Measurements from ENCODE around the gene SEPHS2.
A peak's percentile ranks its signal among the peaks of the same experiment; 100 is the strongest.
"Not testable (repeated sequence)": the region's sequence is repeated elsewhere in the genome, so short reads cannot be mapped to it uniquely, and the experiment has no call there.

SEPHS2 gene

DNA sequence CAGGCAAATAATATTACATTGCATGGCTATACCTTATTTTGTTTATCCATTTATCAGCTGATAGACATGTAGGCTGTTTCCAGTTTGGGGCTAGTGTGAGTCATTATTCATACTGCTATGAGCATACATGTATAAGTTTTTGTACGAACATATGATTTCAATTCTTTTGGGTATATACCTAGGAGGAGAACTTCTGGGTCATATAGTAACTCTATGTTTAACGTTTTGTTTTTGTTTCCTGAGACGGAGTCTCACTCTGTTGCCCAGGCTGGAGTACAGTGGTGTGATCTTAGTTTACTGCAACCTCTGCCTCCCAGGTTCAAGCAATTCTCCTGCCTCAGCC, 24.5 kb upstream of the SEPHS2 start:
- no peak overlapping the region for H3K4me3 ChIP-seq (ENCODE audit: low read depth, low read length)
- TF ChIP-seq, protein P1, sequence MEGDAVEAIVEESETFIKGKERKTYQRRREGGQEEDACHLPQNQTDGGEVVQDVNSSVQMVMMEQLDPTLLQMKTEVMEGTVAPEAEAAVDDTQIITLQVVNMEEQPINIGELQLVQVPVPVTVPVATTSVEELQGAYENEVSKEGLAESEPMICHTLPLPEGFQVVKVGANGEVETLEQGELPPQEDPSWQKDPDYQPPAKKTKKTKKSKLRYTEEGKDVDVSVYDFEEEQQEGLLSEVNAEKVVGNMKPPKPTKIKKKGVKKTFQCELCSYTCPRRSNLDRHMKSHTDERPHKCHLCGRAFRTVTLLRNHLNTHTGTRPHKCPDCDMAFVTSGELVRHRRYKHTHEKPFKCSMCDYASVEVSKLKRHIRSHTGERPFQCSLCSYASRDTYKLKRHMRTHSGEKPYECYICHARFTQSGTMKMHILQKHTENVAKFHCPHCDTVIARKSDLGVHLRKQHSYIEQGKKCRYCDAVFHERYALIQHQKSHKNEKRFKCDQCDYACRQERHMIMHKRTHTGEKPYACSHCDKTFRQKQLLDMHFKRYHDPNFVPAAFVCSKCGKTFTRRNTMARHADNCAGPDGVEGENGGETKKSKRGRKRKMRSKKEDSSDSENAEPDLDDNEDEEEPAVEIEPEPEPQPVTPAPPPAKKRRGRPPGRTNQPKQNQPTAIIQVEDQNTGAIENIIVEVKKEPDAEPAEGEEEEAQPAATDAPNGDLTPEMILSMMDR (IDR thresholded peaks at IDR 0.05; ENCODE audit: low read depth, low read length, missing control alignments), result no peak
- no peak for DNase-seq (ENCODE audit: low read depth)

DNA sequence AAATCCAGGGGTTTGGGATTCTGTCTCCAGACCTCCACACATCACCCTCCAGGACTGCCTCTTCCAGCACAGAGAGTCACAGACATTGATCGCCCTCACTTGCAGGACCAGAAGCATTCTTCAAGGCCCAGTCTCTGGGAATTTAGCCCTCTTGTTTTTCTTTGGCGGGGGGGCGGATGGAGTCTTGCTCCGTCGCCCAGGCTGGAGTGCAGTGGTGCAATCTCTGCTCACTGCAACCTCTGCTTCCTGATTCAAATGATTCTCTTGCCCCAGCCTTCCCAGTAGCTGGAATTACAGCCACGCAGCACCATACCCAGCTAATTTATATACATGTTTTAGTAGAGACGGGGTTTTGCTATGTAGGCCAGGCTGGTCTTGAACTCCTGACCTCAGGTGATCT, 18.4 kb upstream of the SEPHS2 start:
- no peak for DNase-seq (ENCODE audit: low read depth)
- TF ChIP-seq, protein P1 (IDR thresholded peaks at IDR 0.05; ENCODE audit: low read depth, low read length, missing control alignments), result no peak
- no peak overlapping the region for H3K4me3 ChIP-seq (ENCODE audit: low read depth, low read length)

DNA sequence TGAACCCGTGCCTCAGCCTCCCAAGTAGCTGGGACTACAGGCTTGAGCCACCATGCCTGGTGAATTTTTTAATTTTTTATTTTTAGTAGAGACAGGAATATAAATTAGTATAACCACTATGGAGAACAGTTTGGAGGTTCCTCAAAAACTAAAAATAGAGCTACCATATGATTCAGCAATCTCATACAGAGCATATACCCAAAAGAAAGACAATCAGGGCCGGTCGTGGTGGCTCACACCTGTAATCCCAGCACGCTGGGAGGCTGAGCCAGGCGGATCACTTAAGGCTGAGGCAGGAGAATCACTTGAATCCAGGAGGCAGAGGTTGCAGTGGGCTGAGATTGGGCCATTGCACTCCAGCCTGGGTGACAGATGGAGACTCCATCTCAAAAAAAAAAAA, 15.8 kb upstream of the SEPHS2 start:
- DNase-seq (ENCODE audit: low read depth); H3K4me3 ChIP-seq (ENCODE audit: low read depth, low read length): not testable (repeated sequence)

DNA sequence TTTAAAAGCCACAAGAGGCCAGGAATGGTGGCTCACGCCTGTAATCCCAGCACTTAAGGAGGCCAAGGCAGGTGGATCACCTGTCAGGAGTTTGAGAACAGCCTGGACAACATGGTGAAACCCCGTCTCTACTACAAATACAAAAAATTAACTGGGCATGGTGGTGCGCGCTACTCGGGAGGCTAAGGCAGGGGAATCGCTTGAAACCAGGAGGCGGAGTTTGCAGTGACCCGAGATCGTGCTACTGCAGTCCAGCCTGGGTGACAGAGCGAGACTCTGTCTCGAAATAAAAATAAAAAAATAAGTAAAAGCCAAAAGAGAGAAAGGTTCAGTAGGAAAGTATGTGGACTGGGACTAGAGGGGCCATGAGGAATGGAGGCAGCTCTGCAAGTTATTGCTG, 13.8 kb upstream of the SEPHS2 start:
- peak overlapping the region; percentile 8; the same call in 1 of the 2 replicates for H3K4me3 ChIP-seq (ENCODE audit: low read depth, low read length)
- DNase-seq (ENCODE audit: low read depth), result no peak
- TF ChIP-seq, protein P1 (IDR thresholded peaks at IDR 0.05; ENCODE audit: low read depth, low read length, missing control alignments), result no peak

DNA sequence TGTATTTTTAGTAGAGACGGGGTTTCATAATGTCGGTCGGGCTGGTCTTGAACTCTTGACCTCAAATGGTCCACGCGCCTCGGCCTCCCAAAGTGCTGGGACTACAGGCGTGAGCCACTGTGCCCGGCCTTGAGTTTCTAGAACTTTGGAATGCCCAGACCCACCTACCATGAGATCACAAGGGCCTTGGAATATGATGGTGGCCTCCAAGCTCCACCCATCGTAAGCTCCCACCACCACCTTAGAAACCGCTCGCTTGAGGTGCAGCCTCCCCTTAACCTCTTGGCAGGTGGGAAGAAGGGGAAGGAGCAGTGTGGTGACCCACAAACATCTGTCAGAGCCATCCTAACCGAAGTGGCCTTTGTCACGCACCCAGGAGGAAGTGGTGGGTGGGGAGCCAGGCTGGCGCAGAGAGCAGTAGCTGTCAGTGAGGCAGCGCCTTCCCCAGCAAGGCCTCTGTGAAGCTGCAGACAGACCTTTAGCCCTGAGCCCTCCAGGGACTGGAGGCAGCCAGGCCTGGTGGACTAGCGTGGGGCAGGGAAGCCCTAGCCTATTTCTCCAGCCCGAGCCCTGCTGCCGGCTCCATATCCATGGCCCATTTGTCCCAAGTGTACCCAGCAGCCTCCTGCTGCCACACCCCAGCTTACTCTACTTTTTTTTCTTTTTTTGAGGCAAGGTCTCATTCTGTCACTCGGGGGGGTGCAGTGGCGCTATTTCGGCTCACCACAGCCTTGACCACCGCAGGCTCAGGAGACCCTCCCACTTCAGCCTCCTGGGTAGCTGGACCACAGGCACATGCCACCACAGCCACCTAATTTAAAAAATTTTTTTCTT, 13.1 kb upstream of the SEPHS2 start:
- peak; percentile 96 for DNase-seq (ENCODE audit: low read depth)
- TF ChIP-seq, protein P1 (IDR thresholded peaks at IDR 0.05; ENCODE audit: low read depth, low read length, missing control alignments), result no peak
- peak overlapping the region; percentile 8; the same call in 1 of the 2 replicates for H3K4me3 ChIP-seq (ENCODE audit: low read depth, low read length)

DNA sequence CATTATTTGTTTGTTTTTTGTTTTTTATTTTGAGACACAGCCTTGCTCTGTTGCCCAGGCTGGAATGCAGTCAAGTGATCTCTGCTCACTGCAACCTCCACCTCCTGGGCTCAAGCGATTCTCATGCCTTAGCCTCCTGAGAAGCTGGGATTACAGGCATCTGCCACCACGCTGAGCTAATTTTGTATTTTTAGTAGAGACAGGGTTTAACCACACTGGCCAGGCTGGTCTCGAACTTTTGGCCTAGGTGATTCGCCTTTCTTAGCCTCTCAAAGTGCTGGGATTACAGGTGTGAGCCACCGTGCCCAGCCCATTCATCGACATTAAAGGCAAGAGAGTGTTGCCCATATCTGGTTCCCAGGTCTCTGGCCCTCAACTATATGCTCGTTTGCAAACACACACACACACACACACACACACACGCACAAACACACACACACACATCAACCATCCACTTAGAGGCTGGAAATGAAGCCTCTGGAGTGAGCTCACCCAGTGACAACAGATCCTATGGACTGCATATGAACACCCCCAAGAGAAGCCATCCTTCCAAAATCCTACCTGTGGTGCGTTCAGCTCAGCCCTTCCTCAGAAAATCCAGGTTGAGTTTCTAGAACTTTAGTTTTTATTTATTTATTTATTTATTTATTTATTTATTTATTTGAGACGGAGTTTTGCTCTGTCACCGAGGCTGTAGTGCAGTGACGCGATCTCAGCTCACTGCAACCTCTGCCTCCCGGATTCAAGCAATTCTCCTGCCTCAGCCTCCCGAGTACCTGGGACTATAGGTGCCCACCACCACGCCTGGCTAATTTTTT, 12.3 kb upstream of the SEPHS2 start:
- no peak overlapping the region for H3K4me3 ChIP-seq (ENCODE audit: low read depth, low read length)
- TF ChIP-seq, protein P1 (IDR thresholded peaks at IDR 0.05; ENCODE audit: low read depth, low read length, missing control alignments), result no peak
- no peak for DNase-seq (ENCODE audit: low read depth)

DNA sequence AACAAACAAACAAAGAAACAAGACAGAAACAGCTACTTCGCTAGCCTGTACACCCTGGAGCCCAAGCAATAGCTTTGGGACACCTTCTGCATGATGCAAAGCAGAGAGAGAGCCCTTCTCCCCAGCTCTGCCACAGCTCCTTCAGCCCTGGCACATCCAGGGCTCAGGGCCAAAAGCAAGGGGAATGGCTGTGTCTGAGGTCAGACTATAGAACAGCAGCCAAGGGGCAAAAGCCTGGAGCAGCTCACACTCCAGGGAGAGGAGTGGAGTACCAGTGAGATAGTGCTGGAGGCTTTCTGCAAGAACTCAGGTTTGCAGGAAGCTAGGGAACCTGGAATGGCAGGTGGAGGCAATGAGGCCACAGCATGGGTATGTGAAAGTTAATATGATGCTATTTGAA, 11.6 kb upstream of the SEPHS2 start:
- no peak for DNase-seq (ENCODE audit: low read depth)
- TF ChIP-seq, protein P1 (IDR thresholded peaks at IDR 0.05; ENCODE audit: low read depth, low read length, missing control alignments), result no peak
- no peak overlapping the region for H3K4me3 ChIP-seq (ENCODE audit: low read depth, low read length)
